B cell (primary cell): ENCODE data around the gene PTPN5. TPM values are rescaled to one million over a fixed set of nuclear protein-coding genes. Genes with fewer than 3 reads are reported as not detected.
"Not testable (repeated sequence)": the region's sequence is repeated elsewhere in the genome, so short reads cannot be mapped to it uniquely, and the experiment has no call there.

Experiments
- ATAC-seq: fragments of 200-7000 bp; cut with Tn5 transposase; one replicate; pipeline ENCODE4 v1.10.0; 2021; ENCODE audit warnings: low read depth, mild to moderate bottlenecking, moderate number of reproducible peaks, moderate library complexity
- CTCF ChIA-PET: fragments of 350-600 bp; sonication (Branson Sonifier 250); formaldehyde crosslinking; loops from one replicate; lab custom pipeline; 2021; ENCODE audit warnings: antibody characterized with exemption, inconsistent platforms; lab: Charles Lee
- POLR2A ChIA-PET: fragments of 350-600 bp; sonication (Branson Sonifier 250); formaldehyde crosslinking; loops from one replicate; lab custom pipeline; 2021; ENCODE audit warnings: antibody characterized with exemption; lab: Charles Lee
- DNase-seq: peaks from one replicate; pipeline ENCODE4 v3.0.0; 2013
- H2AFZ ChIP-seq: 2 replicates; pipeline ENCODE4 v1.6.1; 2012; ENCODE audit warnings: mild to moderate bottlenecking, low read depth, low read length; ENCODE audit not compliant: insufficient read depth, poor library complexity, severe bottlenecking
- H3K27ac ChIP-seq, 2 donors: 1 replicate in 1 of 2; 2 replicates in 1 of 2; pipeline ENCODE4 v1.5.1; 2012 to 2013; ENCODE audit warnings: low read length in 2 of 2, mild to moderate bottlenecking in 2 of 2, moderate library complexity in 1 of 2
- H3K27me3 ChIP-seq, 4 experiments: fragments of 200-600 bp in 1 of 4; sonication (generic) in 1 of 4; replicated peaks in 1 of 4; 1 replicate in 2 of 4; 2 replicates in 2 of 4; pipeline versions ENCODE4 v1.6.1 to v1.7.0; 2013 to 2016; ENCODE audit warnings: low read length in 3 of 4, mild to moderate bottlenecking in 2 of 4, mixed read lengths in 1 of 4, moderate library complexity in 1 of 4; ENCODE audit not compliant: insufficient read depth in 4 of 4, control insufficient read depth in 3 of 4; ENCODE audit errors: control extremely low read depth in 1 of 4
- H3K36me3 ChIP-seq, 2 experiments: replicated peaks in 1 of 2; 1 replicate in 1 of 2; 2 replicates in 1 of 2; pipeline versions ENCODE4 v1.6.1 to v1.7.1; 2013; ENCODE audit warnings: low read length in 1 of 2; ENCODE audit not compliant: insufficient read depth in 2 of 2, control insufficient read depth in 1 of 2; ENCODE audit errors: control extremely low read depth in 1 of 2, extremely low read depth in 1 of 2
- H3K4me1 ChIP-seq, 2 donors: fragments of 200-600 bp in 1 of 2; sonication (generic) in 1 of 2; 1 replicate in 1 of 2; 2 replicates in 1 of 2; pipeline versions ENCODE4 v1.5.1 to v1.6.1; 2013 to 2017; ENCODE audit warnings: low read length in 2 of 2; ENCODE audit not compliant: control insufficient read depth in 2 of 2, insufficient read depth in 2 of 2
- H3K4me2 ChIP-seq: replicated peaks from 2 replicates; pipeline ENCODE3; 2012; ENCODE audit warnings: mild to moderate bottlenecking, low read depth, low read length; ENCODE audit not compliant: poor library complexity, severe bottlenecking
- H3K4me3 ChIP-seq, 5 experiments: fragments of 200-600 bp in 1 of 5; sonication (generic) in 1 of 5; 1 replicate in 3 of 5; 2 replicates in 2 of 5; pipeline versions ENCODE4 v1.5.1 to v1.7.0; 2011 to 2016; ENCODE audit warnings: low read length in 4 of 5, mild to moderate bottlenecking in 4 of 5, low read depth in 2 of 5, control low read depth in 1 of 5, moderate library complexity in 1 of 5; ENCODE audit not compliant: insufficient read depth in 1 of 5; ENCODE audit errors: control extremely low read depth in 1 of 5, extremely low read depth in 1 of 5
- H3K79me2 ChIP-seq: fragments of 200-600 bp; sonication (generic); one replicate; pipeline ENCODE4 v1.6.0; 2016; ENCODE audit warnings: low read length; ENCODE audit not compliant: control insufficient read depth, insufficient read depth
- H3K9ac ChIP-seq: fragments of 200-600 bp; sonication (generic); 2 replicates; pipeline ENCODE4 v1.6.1; 2017; ENCODE audit warnings: mild to moderate bottlenecking, low read length, moderate library complexity
- H3K9me3 ChIP-seq, 3 donors: one replicate each; pipeline versions ENCODE4 v1.6.1 to v1.7.1; 2013; ENCODE audit warnings: low read length in 2 of 3; ENCODE audit not compliant: control insufficient read depth in 2 of 3, insufficient read depth in 1 of 3; ENCODE audit errors: control extremely low read depth in 1 of 3
- H4K20me1 ChIP-seq: 2 replicates; pipeline ENCODE4 v1.6.0; 2012; ENCODE audit warnings: mild to moderate bottlenecking, low read length; ENCODE audit not compliant: insufficient read depth, control insufficient read depth, poor library complexity, severe bottlenecking
- H3K27ac Mint-ChIP-seq: one replicate; pipeline ENCODE4 v1.8.0; 2021; ENCODE audit warnings: mixed read lengths
- H3K27me3 Mint-ChIP-seq: one replicate; pipeline ENCODE4 v1.8.0; 2021; ENCODE audit warnings: mixed read lengths
- H3K4me1 Mint-ChIP-seq: one replicate; pipeline ENCODE4 v1.8.0; 2021; ENCODE audit warnings: mixed read lengths
- H3K4me3 Mint-ChIP-seq: one replicate; pipeline ENCODE4 v1.8.0; 2021; ENCODE audit warnings: mixed read lengths
- H3K9me3 Mint-ChIP-seq: one replicate; pipeline ENCODE4 v1.8.0; 2022; ENCODE audit warnings: mixed read lengths; ENCODE audit not compliant: insufficient read depth
- EZH2 ChIP-seq: IDR thresholded peaks from 2 replicates; pipeline ENCODE4 v1.6.1; 2012; ENCODE audit warnings: borderline replicate concordance, low read depth, mild to moderate bottlenecking, moderate library complexity, low read length; ENCODE audit not compliant: insufficient read depth, poor library complexity, severe bottlenecking
- WGBS: methylation state at CpG from one replicate; pipeline ENCODE4 v1.1.5; 2013; ENCODE audit warnings: missing lambda C conversion rate; ENCODE audit not compliant: insufficient coverage; 5-methylcytosine and 5-hydroxymethylcytosine counted together
- intact Hi-C: fragments of 100-400 bp; cut with micrococcal nuclease; formaldehyde crosslinking; loops from one replicate; pipeline ENCODE4 v1.10.0; 2022
- polyA plus RNA-seq: library from polyadenylated mRNA; depleted of rRNA; stranded (reverse); fragments of >200 nt; gene quantifications from 2 replicates; pipeline ENCODE4 v1.2.3, GENCODE V29; 2012
- total RNA-seq, 2 donors: library from RNA; stranded (reverse); fragments of 120-200 nt in 1 of 2; gene quantifications; 1 replicate in 1 of 2; 2 replicates in 1 of 2; pipeline versions ENCODE4 v1.2.3 to v1.2.4, GENCODE V29; 2013 to 2022

The PTPN5 gene
- total and polyA plus RNA-seq, 2 donors (not counting 1 experiment from before 2014, with no cell fraction given), result not detected

DNA sequence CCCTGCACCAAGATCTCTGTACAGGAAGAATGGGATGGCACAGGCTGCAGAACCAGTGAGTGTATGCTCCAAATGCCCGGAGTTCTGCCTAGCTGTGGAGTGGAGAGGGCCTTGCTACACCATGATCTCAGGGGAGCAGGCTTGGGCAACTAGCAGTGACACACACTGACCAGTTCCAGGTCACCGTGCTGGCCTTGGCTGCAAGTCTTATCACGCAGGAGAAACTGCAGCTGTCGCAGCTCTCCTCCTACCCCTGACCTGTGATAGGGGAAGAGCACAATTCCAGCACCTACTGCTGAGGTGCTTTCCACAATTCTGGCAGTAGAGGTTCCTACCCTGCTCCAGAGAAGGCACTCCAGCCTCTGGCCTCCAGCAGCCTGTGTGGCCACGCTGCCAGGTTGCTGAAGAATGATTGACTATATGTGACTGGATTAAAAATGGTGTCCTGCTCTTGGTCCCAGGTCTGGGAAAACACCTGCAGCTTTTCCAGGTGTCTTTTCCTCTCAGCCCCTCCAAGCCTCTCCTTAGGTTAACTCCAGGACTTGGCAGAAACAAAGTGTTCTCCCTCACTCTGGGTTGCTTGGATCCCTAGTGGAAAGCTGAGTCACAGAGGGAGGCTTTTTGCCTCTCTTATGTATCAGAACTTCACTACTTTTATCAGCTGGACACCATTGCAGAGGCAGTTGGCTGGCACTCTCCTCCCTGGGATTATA is 43.3 kb upstream of the PTPN5 start:
- Histone ChIP-seq H3K36me3 (no peaks in the 10 kb centered on the region), H3K4me1 (no peaks in the 10 kb centered on the region), H3K27ac (no peak overlapping the region), H3K9me3 (peaks cover 0 to 12% (median 0%) of the 10 kb centered on the region in 3 donors), H3K4me3 (no peak overlapping the region), H3K27me3 (peaks cover 0 to 24% (median 11%) of the 10 kb centered on the region in 4 experiments), H3K4me2 (no peak overlapping the region), H2AFZ (no peak overlapping the region), H3K79me2 (no peaks in the 10 kb centered on the region), H3K9ac (no peak overlapping the region), H4K20me1 (no peaks in the 10 kb centered on the region)
- TF ChIP-seq EZH2, result no peak
- DNase-seq (no peak), ATAC-seq (no peak)
- Mint-ChIP-seq H3K27me3 (peaks cover 54% of the 10 kb centered on the region), H3K4me1 (no peaks in the 10 kb centered on the region), H3K4me3 (no peak overlapping the region), H3K27ac (no peak overlapping the region), H3K9me3 (peaks cover 5% of the 10 kb centered on the region)
- POLR2A ChIA-PET, result no interaction called here
- WGBS, result 78% methylated on average over 3 of the region's 5 CpGs
- intact Hi-C loops, result no loop called here
- CTCF ChIA-PET, result no interaction called here

DNA sequence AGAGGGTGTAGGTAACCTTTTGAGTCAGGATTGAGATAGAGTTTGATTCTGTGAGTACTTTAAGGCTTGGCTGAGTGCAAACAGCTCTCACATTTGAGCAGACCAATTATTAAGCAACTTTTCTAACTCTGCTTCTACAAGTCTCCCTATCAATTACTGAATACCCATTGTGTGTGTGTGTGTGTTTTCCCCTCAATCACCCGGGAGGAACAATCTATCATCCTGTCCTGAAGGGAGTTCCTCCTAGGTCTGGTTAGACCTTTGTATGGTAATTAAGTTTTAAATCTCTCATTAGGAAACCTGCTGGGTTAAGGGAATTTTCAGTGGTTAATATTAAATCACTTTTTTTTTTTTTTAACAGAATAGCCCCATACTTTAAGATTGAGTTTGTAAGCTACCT is 28.6 kb upstream of the PTPN5 start:
- DNase-seq, H2AFZ ChIP-seq, ATAC-seq, CTCF ChIA-PET, H3K9ac ChIP-seq, H3K4me1 ChIP-seq, H3K36me3 ChIP-seq, intact Hi-C loops, H4K20me1 ChIP-seq, H3K27ac ChIP-seq, H3K27ac Mint-ChIP-seq, H3K4me3 Mint-ChIP-seq, H3K27me3 Mint-ChIP-seq, H3K27me3 ChIP-seq, H3K4me3 ChIP-seq, H3K9me3 ChIP-seq, H3K4me2 ChIP-seq, H3K9me3 Mint-ChIP-seq, POLR2A ChIA-PET, H3K4me1 Mint-ChIP-seq, H3K79me2 ChIP-seq: not testable (repeated sequence)
- WGBS, result no CpG with 5 or more reads among the region's 1 CpG
